ENCODE measurements around the gene CD53.
A peak's percentile ranks its signal among the peaks of the same experiment; 100 is the strongest.
"Not testable (repeated sequence)": the region's sequence is repeated elsewhere in the genome, so short reads cannot be mapped to it uniquely, and the experiment has no call there.

The CD53 gene

GRCh38 chr1:110861942-110862341 lies 11.0 kb upstream of the CD53 start:
- not testable (repeated sequence) for ATAC-seq (replicated peaks); H3K27me3 Mint-ChIP-seq; DNase-seq; H3K27ac Mint-ChIP-seq; H3K4me3 Mint-ChIP-seq
- Mint-ChIP-seq H3K4me1 (peaks cover 29 to 42% of the 10 kb centered on the region in 2 donors), H3K36me3 (peaks cover 6 to 19% of the 10 kb centered on the region in 2 donors), H3K9me3 (peaks cover 11 to 17% of the 10 kb centered on the region in 2 donors)

GRCh38 chr1:110864287-110864686 lies 8.7 kb upstream of the CD53 start:
- Mint-ChIP-seq H3K9me3 (peaks cover 14 to 19% of the 10 kb centered on the region in 2 donors), H3K36me3 (peaks cover 6 to 19% of the 10 kb centered on the region in 2 donors), H3K27ac (no peak overlapping the region), H3K4me1 (peaks cover 31 to 51% of the 10 kb centered on the region in 2 donors), H3K27me3 (no peaks in the 10 kb centered on the region), H3K4me3 (no peak overlapping the region)
- ATAC-seq (replicated peaks) (no peak), DNase-seq (no peak)

- ATAC-seq (replicated peaks) (no peak), DNase-seq (no peak)
- Mint-ChIP-seq H3K27ac (peak overlapping the region; percentile 98), H3K9me3 (peaks cover 4 to 8% of the 10 kb centered on the region in 2 donors), H3K36me3 (peaks cover 12 to 24% of the 10 kb centered on the region in 2 donors), H3K4me3 (peak overlapping the region; percentile 87 to 91), H3K27me3 (no peaks in the 10 kb centered on the region), H3K4me1 (peaks cover 45 to 83% of the 10 kb centered on the region in 2 donors)
These were observed 2.1 kb upstream of the CD53 start for GRCh38 chr1:110870721-110871388.

GRCh38 chr1:110872366-110872744 lies 593 bp upstream of the CD53 start:
- Mint-ChIP-seq H3K9me3 (peaks cover under 1 to 4% of the 10 kb centered on the region in 2 donors), H3K27me3 (no peaks in the 10 kb centered on the region), H3K27ac (peak overlapping the region; percentile 98), H3K4me3 (peak overlapping the region; percentile 87 to 91), H3K36me3 (peaks cover 18 to 27% of the 10 kb centered on the region in 2 donors), H3K4me1 (peaks cover 40 to 76% of the 10 kb centered on the region in 2 donors)
- ATAC-seq (replicated peaks) (peak; percentile 77 to 80), DNase-seq (peak; percentile 61)

GRCh38 chr1:110873856-110874255 lies 908 bp downstream of the CD53 start:
- ATAC-seq (replicated peaks) (no peak), DNase-seq (no peak)
- Mint-ChIP-seq H3K9me3 (no peaks in the 10 kb centered on the region), H3K36me3 (peaks cover 27 to 37% of the 10 kb centered on the region in 2 donors), H3K27ac (peak overlapping the region; percentile 98), H3K4me1 (peaks cover 39 to 72% of the 10 kb centered on the region in 2 donors), H3K27me3 (no peaks in the 10 kb centered on the region), H3K4me3 (peak overlapping the region; percentile 87 to 91)

GRCh38 chr1:110874324-110875215 lies 1.6 kb downstream of the CD53 start:
- H3K4me1 Mint-ChIP-seq = peaks cover 33 to 67% of the 10 kb centered on the region in 2 donors
- H3K27me3 Mint-ChIP-seq = no peaks in the 10 kb centered on the region
- no peaks in the 10 kb centered on the region for H3K9me3 Mint-ChIP-seq
- H3K4me3 Mint-ChIP-seq = peak overlapping the region; percentile 87 to 91
- H3K36me3 Mint-ChIP-seq = peaks cover 27 to 37% of the 10 kb centered on the region in 2 donors
- DNase-seq = no peak
- peak in 1 of 2 donors; percentile 1 for ATAC-seq (replicated peaks)
- peak overlapping the region; percentile 98 for H3K27ac Mint-ChIP-seq

GRCh38 chr1:110875216-110875731 lies 2.3 kb downstream of the CD53 start:
- Mint-ChIP-seq H3K9me3 (peaks cover 0 to 2% of the 10 kb centered on the region in 2 donors), H3K4me3 (peak overlapping the region; percentile 87 to 91), H3K36me3 (peaks cover 31 to 42% of the 10 kb centered on the region in 2 donors), H3K27me3 (no peaks in the 10 kb centered on the region), H3K27ac (peak overlapping the region; percentile 98), H3K4me1 (peaks cover 39 to 68% of the 10 kb centered on the region in 2 donors)
- peak; percentile 54 for DNase-seq
- ATAC-seq (replicated peaks) = peak; percentile 66 to 71

GRCh38 chr1:110876748-110877341 lies 3.9 kb downstream of the CD53 start:
- DNase-seq (no peak), ATAC-seq (replicated peaks) (no peak)
- Mint-ChIP-seq H3K27me3 (no peaks in the 10 kb centered on the region), H3K36me3 (peaks cover 40 to 57% of the 10 kb centered on the region in 2 donors), H3K4me1 (peaks cover 37 to 68% of the 10 kb centered on the region in 2 donors), H3K9me3 (peaks cover 0 to 2% of the 10 kb centered on the region in 2 donors), H3K27ac (peak overlapping the region; percentile 72), H3K4me3 (peak overlapping the region; percentile 74 to 78)

GRCh38 chr1:110877364-110877763 lies 4.4 kb downstream of the CD53 start:
- DNase-seq = no peak
- H3K9me3 Mint-ChIP-seq = peaks cover 0 to 2% of the 10 kb centered on the region in 2 donors
- peak overlapping the region; percentile 81 for H3K27ac Mint-ChIP-seq

GRCh38 chr1:110877776-110878175 lies 4.8 kb downstream of the CD53 start:
- Mint-ChIP-seq H3K27ac (peak overlapping the region; percentile 81), H3K27me3 (no peaks in the 10 kb centered on the region), H3K4me3 (peak overlapping the region; percentile 74 to 78), H3K36me3 (peaks cover 42 to 60% of the 10 kb centered on the region in 2 donors), H3K9me3 (peaks cover 0 to 2% of the 10 kb centered on the region in 2 donors), H3K4me1 (peaks cover 37 to 68% of the 10 kb centered on the region in 2 donors)
- no peak for ATAC-seq (replicated peaks)
- DNase-seq = no peak

More at GRCh38 chr1:110877364-110877763, 4.4 kb downstream of the CD53 start:
- H3K27me3 Mint-ChIP-seq = no peaks in the 10 kb centered on the region
- H3K4me3 Mint-ChIP-seq = peak overlapping the region; percentile 74 to 78
- H3K36me3 Mint-ChIP-seq = peaks cover 42 to 60% of the 10 kb centered on the region in 2 donors
- no peak for ATAC-seq (replicated peaks)
- H3K4me1 Mint-ChIP-seq = peaks cover 39 to 68% of the 10 kb centered on the region in 2 donors

- peaks cover 38 to 76% of the 10 kb centered on the region in 2 donors for H3K4me1 Mint-ChIP-seq
- ATAC-seq (replicated peaks) (no peak), DNase-seq (no peak)
- H3K27ac Mint-ChIP-seq = no peak overlapping the region
- H3K36me3 Mint-ChIP-seq = peaks cover 39 to 60% of the 10 kb centered on the region in 2 donors
- H3K9me3 Mint-ChIP-seq = peaks cover 0 to 2% of the 10 kb centered on the region in 2 donors
- H3K4me3 Mint-ChIP-seq = no peak overlapping the region
- H3K27me3 Mint-ChIP-seq = no peaks in the 10 kb centered on the region
These were observed 5.6 kb downstream of the CD53 start for GRCh38 chr1:110878591-110878990.

GRCh38 chr1:110878993-110879392 lies 6.0 kb downstream of the CD53 start:
- DNase-seq = no peak
- no peak for ATAC-seq (replicated peaks)
- Mint-ChIP-seq H3K4me3 (no peak overlapping the region), H3K36me3 (peaks cover 37 to 58% of the 10 kb centered on the region in 2 donors), H3K4me1 (peaks cover 40 to 80% of the 10 kb centered on the region in 2 donors), H3K27me3 (no peaks in the 10 kb centered on the region), H3K27ac (peak overlapping the region; percentile 96), H3K9me3 (peaks cover 0 to 2% of the 10 kb centered on the region in 2 donors)

- Mint-ChIP-seq H3K4me1 (peaks cover 47 to 84% of the 10 kb centered on the region in 2 donors), H3K4me3 (peak overlapping the region; percentile 69 to 73), H3K36me3 (peaks cover 37 to 57% of the 10 kb centered on the region in 2 donors), H3K9me3 (peaks cover 0 to 2% of the 10 kb centered on the region in 2 donors), H3K27ac (peak overlapping the region; percentile 96), H3K27me3 (no peaks in the 10 kb centered on the region)
- DNase-seq = peak; percentile 76
- peak; percentile 90 for ATAC-seq (replicated peaks)
These were observed 7.0 kb downstream of the CD53 start for GRCh38 chr1:110879758-110880606.
